Prostate gland (tissue), 2 donors: ENCODE measurements around the gene LIME1.
"Not testable (repeated sequence)": the region's sequence is repeated elsewhere in the genome, so short reads cannot be mapped to it uniquely, and the experiment has no call there.

ENCODE experiments used
- POLR2A ChIP-seq: fragments of 450-650 bp; IDR thresholded peaks from one replicate; pipeline ENCODE4 v1.6.1; 2016; ENCODE audit warnings: antibody characterized with exemption, mild to moderate bottlenecking
- POLR2AphosphoS5 ChIP-seq: sonication (generic); formaldehyde crosslinking; IDR thresholded peaks from one replicate; pipeline ENCODE4 v1.6.1; 2017; ENCODE audit warnings: antibody characterized with exemption
- TF ChIP-seq, protein P1 (sequence below), 4 experiments: fragments of 200-600 bp in 2 of 4; fragments of 450-650 bp in 2 of 4; sonication (generic) in 2 of 4; IDR thresholded peaks; 1 replicate in 3 of 4; 2 replicates in 1 of 4; pipeline ENCODE4 v1.5.1; 2016 to 2019; ENCODE audit warnings: antibody characterized with exemption in 4 of 4, mild to moderate bottlenecking in 2 of 4, moderate library complexity in 2 of 4

DNA sequence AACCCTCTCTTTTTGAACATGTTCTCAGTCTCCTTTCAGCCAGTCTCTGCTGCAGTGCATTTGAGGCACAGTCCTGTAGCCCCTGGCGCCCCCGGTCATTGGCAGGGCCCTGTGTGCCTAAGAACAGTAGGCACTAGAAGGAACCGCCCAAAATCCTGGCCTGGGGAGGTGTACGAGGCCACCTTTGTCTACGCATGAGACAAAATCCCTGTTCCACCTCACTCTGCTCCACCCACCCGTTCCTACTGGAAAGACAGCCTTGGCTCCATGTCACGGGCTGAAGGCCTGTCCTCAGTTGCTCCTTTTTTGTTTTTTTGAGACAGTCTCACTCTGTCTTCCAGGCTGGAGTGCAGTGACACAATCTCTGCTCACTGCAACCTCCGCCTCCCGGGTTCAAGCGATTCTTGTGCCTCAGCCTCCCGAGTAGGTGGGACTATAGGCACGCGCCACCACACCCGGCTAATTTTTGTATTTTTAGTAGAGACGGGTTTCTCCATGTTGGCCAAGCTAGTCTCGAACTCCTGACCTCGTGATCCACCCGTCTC is 6.2 kb upstream of the LIME1 start:
- TF ChIP-seq, protein P1, sequence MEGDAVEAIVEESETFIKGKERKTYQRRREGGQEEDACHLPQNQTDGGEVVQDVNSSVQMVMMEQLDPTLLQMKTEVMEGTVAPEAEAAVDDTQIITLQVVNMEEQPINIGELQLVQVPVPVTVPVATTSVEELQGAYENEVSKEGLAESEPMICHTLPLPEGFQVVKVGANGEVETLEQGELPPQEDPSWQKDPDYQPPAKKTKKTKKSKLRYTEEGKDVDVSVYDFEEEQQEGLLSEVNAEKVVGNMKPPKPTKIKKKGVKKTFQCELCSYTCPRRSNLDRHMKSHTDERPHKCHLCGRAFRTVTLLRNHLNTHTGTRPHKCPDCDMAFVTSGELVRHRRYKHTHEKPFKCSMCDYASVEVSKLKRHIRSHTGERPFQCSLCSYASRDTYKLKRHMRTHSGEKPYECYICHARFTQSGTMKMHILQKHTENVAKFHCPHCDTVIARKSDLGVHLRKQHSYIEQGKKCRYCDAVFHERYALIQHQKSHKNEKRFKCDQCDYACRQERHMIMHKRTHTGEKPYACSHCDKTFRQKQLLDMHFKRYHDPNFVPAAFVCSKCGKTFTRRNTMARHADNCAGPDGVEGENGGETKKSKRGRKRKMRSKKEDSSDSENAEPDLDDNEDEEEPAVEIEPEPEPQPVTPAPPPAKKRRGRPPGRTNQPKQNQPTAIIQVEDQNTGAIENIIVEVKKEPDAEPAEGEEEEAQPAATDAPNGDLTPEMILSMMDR (IDR thresholded peaks at IDR 0.05): not testable (repeated sequence)
- TF ChIP-seq POLR2AphosphoS5, POLR2A: not testable (repeated sequence)
